GM21447 (cell line): ENCODE results near the gene CTSA.
"Not testable (repeated sequence)": the region's sequence is repeated elsewhere in the genome, so short reads cannot be mapped to it uniquely, and the experiment has no call there.

Experiments used
- ATAC-seq: cut with Tn5 transposase; IDR thresholded peaks from one replicate; pipeline ENCODE4 v1.9.1; 2021; ENCODE audit not compliant: unreplicated experiment

Gene CTSA

DNA sequence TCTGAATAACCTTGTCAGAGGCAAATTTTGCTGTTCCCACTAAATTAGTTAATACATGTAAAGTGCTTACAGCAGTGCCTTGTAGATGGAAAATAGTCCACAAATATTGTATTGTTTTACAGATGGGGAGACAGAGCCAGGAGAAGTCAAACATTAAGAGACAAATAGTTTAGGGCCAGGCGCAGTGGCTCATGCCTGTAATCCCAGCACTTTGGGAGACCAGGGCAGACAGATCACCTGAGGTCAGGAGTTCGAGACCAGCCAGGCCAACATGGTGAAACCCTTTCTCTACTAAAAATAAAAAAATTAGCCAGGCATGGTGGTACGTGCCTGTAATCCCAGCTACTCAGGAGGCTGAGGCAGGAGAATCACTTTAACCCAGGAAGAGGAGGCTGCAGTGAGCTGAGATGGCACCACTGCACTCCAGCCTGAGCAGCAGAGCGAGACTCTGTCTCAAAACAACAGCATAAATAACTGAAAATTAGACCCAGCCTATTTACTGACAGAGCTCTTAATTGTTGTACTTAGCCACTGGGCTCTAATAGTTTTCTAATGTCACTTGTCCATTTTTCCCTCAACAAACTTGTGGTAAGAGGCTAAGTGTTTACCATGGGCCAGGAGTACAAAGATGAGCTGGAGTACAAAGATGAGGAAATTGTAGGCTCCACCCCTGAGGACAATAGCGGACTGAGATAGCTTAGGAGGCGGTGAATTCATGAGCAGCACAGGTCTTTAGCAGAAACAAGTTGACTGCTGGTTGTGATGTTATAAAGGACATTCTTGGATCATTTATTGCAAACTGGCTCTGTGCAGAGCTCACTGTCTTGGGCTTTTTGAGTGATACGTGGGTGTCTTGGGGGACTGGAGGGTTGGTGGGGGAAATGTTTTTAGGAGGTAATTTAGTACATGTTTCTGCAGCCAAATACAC, 27.3 kb upstream of the CTSA start:
- no peak for ATAC-seq

DNA sequence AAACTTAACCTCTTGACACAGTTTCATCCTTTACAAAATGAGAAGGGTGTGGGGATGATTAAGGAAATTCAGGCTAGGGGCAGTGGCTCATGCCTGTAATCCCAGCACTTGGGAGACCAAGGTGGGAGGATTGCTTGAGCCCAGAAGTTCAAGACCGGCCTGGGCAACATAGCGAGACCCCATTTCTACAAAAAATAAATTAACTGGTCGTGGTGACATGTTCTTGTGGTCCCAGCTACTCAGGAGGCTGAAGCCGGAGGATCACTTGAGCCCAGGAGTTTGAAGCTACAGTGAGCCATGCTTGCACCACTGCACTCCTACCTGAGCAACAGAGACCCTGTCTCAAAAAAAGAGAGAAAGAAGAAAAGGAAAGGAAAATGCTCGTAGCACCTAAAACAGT, 24.7 kb upstream of the CTSA start:
- ATAC-seq, result no peak

DNA sequence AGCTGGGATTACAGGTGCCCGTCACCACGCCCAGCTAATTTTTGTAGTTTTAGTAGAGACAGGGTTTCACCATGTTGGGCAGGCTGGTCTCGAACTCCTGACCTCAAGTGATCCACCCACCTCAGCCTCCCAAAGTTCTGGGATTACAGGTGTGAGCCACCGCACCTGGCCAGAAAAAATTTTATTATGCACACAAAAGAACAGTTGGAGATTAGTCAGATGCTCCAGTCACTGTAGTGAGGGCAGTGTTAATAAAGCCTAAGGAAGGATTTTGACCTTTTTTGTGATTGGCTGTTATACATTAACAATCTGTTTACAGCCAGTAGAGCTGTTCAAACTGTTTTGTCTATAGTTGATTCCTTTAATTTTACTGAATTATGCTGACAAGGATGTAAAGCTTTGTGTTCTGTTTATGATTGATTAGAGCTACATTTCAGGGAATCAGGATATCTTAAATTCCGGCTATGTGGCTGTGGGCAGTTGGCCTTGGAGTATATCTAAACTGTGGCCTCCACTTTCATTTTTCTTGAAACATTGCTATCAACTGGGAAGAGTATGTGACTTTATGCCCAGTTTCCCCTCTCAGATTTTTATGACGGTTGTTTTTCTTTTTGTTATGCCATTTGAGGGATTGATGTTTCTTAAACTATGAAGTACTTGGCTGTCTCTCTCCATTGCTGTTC, 23.9 kb upstream of the CTSA start:
- no peak for ATAC-seq

DNA sequence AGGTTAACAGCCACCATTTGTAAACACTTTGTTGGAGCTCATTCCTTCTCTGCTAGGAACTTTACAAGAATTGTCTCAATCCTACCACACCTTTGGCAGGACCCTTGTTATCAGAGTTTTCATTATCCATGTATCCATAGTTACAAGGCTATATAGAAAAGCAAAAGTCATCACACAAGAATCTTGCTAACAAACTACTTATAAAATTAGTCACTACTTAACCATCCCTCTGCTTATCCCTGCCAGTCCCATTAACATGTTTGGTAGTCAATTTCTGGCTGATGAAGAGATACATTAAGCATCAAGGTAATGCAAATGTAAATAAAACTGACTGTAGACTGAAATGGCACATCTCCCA, 23.3 kb upstream of the CTSA start:
- ATAC-seq, result no peak

DNA sequence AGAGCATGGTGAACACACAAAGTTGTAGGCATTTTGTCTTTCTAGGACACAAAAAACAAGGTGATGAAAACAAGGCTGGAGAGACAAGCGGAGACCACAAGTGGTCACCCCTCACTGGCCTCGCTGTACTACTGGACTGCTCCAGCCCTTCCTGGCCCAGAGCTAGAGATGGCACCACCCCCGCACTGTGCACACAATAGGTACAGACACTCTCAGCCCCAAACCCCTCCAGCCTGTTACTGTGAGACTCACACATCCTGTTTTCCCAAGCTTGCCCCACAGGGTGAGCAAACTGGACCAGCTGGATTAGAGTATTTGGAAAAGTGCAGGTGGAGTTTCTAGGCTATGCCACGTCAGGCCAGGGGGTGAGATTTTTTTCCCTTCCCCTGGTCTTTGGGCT, 18.5 kb upstream of the CTSA start:
- no peak for ATAC-seq

DNA sequence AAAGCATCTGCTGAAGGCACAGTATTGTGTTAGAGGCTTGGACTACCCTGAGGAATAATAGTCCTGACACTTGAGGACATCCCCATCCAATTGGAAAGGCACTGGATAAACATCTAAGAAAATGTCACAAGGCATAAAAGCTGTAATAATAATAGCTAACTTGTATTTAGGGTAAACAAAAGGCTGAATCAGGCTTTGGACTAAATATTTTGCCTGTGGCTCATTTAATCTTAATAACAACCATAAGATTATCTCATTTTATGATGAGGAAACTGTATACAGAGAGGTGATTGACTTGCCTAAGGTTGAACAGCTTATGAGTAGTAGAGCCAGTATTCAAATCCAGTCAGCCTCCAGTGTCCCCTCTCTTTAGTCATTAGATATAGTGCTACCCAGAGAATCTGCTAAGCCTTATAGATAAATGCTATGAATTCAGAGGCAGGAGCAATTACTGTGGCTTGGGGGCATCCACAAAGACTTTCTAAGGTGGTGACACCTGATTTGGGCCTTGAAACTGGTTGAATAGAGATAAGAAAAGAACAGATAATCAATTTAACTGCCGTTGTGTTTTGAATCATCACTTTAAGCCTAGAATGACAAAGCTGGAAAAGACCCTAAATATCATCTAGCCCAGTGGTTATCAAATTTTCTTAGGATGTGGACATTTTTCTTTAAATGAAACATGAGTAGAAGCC, 17.6 kb upstream of the CTSA start:
- no peak for ATAC-seq

DNA sequence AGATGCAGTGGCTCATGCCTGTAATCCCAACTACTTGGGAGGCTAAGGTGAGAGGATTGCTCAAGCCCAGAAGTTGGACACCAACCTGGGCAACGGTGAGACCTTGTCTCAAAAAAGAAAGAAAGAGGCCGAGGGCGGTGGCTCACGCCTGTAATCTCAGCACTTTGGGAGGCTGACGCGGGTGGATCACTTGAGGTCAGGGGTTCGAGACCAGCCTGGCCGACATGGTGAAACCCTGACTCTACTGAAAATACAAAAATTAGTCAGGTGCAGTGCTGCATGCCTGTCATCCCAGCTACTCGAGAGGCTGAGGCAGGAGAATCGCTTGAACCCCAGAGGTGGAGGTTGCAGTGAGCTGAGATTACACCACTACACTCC, 17.0 kb upstream of the CTSA start:
- ATAC-seq, result not testable (repeated sequence)

DNA sequence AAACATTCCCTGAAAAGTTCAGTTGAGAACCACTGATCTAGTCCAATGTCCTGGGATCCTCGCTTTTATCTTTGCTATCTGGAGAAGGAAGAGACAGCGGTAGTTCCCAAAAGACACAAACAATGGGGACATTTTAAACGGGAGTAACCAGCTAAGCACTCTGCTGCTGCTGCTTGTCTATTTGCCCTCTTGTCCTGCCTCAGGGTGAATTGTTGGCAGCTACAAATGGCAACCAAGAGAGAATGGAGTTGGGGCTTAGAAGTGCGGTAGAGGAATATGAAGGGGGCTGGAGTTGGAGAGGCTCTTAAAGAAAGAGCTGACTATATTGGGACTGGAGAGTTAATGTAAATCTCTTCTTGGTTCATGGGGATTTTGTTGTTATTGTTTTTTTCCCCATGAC, 16.6 kb upstream of the CTSA start:
- no peak for ATAC-seq

DNA sequence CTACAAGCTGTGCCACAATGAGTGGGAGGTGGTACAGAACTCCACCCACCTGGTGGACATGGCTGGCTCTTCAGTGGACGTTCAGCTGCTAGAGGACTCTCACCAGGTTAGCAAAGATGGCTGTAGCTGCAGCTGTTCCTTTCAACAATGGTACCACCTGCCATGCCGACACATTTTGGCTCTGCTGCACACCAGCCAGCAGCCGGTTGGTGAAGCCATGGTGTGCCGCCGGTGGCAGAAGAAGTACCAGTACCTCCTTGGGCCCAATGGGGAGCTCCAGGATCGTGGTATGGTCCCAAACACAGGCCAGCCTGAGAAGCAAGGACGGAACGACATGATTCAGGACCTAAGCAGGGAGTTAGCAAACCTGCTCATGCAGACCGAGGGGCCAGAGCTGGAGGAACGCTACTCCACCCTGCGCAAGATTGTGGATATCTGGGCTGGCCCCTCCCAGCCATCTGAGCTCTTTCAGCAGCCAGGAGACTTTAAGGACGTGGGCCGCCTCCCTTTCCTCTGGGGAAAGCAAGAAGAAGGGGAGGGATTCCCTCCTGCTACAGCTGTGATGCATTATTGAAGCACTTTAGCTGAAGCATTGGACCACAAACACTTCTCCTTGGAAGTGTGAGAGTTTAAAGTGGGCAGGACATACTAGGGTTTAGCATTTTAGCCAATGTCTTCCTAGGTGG, 12.9 kb upstream of the CTSA start:
- no peak for ATAC-seq

DNA sequence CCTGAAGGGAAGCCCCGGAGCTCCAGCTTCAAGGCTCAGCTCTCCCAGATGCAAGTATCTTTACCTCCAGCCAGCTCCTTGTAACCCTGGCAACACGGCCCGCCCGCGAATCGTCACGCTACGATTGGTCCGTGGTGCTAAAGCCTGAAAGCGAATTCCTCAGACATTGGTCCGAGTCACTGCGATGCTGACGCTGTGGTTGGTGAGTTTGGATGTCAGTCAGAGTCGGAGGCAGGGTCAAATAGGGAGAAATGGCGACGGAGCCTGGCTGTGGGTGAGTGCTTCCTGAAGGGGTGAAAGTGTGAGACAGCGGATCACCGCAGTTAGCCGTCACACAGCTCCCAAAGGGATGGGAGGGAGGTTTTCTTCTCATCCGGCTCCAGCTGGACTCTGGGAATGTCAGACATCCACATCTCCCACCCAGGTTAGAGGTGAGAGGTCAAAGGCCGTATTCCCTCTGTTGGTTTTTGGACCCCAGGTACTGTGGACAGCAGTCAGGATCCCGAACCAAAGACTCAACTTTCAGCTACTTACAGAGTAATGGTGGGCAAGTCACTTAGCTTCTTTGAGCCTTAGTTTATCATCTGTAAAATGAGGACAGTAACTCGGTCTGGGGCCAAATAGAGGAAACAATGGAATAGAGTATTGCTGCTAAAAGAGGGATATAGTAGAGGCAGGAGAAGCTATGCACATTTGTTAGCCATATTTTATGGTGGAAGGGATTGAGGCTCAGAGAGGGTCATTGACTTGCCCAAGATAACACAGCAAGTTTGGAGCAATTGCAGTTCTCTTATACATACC, 9.9 kb upstream of the CTSA start, which contains the start of gene ZSWIM1:
Gene ZSWIM1 (plus strand): TSS at position 240 of the 801 bp plus-strand sequence. CDS start 1,366 bp downstream, outside the sequence.
- ATAC-seq, result peak; percentile 95

DNA sequence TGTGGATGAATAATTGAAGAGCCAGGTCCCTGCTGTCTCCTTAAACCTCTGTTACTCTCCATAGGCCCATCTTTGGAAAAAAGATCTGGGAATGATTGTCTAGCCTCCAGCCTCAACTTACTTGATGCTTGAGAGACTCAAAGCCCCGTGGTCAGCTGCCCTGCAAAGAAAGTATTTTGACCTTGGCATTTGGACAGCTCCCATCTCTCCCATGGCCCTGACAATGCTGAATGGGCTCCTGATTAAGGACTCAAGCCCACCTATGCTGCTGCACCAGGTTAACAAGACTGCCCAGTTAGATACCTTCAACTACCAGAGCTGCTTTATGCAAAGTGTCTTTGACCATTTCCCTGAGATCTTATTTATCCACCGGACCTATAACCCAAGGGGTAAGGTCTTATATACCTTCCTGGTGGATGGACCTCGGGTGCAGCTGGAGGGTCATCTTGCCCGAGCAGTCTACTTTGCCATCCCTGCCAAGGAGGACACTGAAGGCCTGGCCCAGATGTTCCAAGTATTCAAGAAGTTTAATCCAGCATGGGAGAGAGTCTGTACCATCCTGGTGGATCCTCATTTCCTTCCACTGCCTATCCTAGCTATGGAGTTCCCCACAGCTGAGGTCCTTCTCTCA, 8.6 kb upstream of the CTSA start:
- no peak for ATAC-seq

DNA sequence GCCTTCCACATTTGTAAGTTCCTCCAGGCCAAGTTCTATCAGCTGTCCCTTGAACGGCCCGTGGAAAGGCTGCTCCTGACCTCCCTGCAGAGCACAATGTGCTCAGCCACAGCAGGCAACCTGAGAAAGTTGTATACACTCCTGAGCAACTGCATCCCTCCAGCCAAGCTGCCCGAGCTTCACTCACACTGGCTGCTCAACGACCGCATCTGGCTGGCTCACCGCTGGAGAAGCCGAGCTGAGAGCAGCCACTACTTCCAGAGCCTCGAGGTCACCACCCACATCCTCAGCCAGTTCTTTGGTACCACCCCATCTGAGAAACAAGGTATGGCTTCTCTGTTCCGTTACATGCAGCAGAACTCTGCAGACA, 8.1 kb upstream of the CTSA start:
- no peak for ATAC-seq

DNA sequence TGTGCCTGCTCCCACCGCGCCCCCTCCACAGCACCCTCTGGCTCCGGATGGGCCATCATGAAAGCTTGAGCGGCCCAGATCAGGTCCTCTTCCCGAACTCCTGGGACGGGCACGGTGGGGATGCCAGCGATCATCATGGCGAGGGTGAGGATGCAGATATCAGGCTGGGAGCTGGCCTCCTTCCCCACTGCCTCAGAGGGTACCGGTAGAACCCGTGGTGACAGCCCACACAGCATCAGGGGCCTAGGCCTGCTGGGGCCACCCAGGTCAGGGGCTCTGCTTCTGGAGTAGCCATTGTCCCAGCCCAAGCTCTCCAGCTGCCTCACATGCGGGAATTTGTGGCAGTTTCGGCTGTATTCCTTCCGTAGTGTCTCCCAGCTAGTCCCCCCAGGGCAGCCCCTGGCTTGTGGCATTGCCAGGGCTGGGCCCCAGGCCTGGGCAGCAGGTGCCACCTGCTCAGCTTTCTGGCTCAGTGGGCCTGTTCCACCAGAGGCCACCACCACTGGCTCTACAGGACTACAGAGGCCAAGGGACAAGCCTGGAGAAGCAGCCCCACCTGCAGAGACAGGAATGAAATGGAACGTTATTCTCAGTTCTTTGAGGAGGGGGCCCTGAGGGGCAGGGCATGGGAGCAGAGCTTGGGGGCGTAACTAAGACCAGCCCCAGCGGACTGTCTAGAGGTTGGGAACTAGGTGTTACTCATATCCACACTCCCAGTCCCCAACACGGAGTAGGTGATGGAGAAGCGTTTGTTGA, 4.4 kb upstream of the CTSA start:
- ATAC-seq, result no peak

DNA sequence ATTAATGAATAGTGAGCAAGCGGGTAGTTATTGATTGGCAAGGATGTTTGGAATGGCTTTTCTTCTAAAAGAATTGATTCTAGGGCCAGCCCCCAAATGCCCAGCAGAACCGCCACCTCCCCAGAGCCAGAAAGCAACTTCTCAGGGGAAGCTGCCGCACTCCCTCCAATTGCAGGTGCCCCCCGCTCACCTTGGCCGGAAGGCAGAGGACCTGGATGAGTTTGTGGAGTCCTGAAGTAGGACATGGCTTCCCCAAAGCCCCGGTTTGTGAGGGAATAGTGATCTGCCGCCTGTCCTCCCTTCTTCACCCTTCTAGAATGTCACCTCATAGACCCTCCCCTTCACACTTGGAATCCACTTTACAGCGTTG, 3.8 kb upstream of the CTSA start, which contains the start of gene SPATA25:
Gene SPATA25 (minus strand): TSS at position 277 of the 370 bp plus-strand sequence. CDS start 32 bp downstream, at position 245.
- ATAC-seq, result no peak

DNA sequence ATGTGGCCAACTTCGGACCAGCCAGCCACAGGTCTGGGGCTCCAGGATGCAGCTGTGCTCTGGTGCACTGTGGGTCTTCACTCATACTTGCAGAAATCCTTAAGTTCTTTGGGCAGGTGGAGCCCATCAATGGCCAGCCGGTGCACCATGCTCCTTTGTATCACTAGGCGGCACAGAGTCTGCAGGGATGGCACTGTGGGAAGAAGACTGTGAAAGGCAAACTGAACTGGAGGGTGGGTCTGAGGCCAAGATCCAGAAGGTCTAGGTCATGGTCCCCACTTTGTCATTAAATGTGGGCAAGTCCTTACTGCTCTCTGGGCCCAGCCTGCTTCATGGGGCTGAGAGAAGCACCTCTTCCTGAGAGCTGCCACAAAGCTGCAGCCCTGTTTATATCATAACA, 2.5 kb upstream of the CTSA start:
- no peak for ATAC-seq

DNA sequence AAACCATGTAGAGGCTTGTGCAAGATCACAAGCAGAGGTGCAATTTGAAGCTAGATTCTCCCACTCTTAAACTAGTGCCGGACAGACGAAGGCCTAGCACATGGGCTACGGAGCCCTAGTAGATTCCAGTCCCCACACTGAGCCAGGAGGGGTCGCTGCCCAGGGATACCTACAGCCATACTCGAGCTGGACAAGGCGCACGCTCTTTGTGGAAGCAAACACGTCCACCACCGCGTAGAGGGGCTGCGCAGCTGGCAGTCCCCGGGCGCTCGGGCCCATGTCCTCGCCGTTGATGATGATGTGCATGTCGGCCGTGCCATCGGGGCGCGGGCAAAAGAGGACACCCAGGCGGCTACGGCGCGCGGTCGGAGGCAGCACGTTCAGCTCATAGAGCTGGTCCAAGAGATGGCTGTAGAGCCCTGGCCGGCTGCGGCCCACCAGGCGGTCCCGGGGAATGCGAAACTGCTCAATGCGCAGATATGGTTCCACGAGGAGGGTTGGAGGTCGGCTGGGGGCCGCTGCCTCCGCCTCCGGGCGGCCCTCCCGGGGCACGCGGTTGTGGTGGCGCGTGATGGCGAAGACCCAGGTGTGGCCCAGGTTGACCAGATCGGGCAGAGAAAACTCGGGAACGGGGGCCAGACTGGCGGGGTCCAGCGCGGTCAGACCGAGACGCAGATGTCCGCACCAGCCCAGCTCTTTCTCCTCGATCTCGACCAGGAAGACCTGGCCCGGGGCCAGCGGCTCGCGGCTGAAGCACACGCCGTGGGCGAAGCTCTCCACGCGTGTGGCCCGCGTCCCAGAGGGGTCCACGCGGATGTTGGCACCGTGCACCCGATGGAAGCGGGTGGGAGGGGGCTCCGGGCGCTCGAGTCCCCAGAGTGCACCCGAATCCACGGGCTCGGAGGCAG, 804 bp upstream of the CTSA start:
- ATAC-seq, result peak; percentile 23

DNA sequence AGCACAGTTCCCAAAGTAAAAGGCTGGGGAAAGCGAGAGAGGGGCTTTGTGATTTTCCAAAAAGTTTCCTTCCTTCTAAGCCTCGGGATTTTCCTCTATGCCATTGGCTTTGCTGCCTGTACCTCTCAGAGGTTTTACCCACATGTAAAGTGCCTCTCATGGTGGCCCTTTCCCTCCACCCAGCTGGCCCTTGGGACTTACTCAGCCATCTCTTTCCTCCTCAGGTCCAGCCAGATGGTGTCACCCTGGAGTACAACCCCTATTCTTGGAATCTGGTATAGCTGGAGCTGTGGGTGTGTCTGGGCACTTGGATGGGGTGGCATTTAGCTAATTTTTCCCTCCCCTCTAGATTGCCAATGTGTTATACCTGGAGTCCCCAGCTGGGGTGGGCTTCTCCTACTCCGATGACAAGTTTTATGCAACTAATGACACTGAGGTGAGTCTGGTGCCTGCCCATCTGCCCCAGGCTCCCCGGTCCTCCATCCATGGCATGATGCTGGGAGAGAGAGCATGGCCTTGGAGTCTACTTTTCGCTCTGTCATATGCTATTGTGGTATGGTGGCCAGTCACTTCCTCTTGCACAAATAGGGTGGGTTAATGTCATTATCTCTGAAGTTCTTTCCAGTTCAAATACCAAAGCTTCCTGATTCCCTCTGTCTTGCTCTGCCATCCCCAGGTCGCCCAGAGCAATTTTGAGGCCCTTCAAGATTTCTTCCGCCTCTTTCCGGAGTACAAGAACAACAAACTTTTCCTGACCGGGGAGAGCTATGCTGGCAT, 1.1 kb downstream of the CTSA start:
- ATAC-seq, result no peak
